GM18507 (cell line): ENCODE measurements around the gene IL6.

Source experiments
- DNase-seq: peaks from one replicate; pipeline ENCODE4 v3.0.0; 2011; ENCODE audit warnings: low read depth; ENCODE audit not compliant: insufficient read length; ENCODE audit errors: extremely low spot score
- FAIRE-seq: peaks from 2 replicates; lab custom pipeline; 2011; peaks lifted over from hg19 to GRCh38; lab: Jason Lieb, UNC

The IL6 gene

GRCh38 chr7:22723637-22724036 lies 3.4 kb upstream of the IL6 start:
- no peak for FAIRE-seq
- DNase-seq, result no peak

- DNase-seq (no peak), FAIRE-seq (no peak)
These were observed 2.1 kb upstream of the IL6 start for GRCh38 chr7:22724861-22725260.

- FAIRE-seq (peak; percentile 79), DNase-seq (no peak)
These were observed 1.4 kb upstream of the IL6 start for GRCh38 chr7:22725585-22725984.

- FAIRE-seq, result peak; percentile 60
These were observed 574 bp upstream of the IL6 start for GRCh38 chr7:22726345-22726906.

GRCh38 chr7:22727714-22728035 lies 675 bp downstream of the IL6 start:
- FAIRE-seq, result no peak
- no peak for DNase-seq

More at GRCh38 chr7:22726345-22726906, 574 bp upstream of the IL6 start:
- peak; percentile 45 for DNase-seq

DNA sequence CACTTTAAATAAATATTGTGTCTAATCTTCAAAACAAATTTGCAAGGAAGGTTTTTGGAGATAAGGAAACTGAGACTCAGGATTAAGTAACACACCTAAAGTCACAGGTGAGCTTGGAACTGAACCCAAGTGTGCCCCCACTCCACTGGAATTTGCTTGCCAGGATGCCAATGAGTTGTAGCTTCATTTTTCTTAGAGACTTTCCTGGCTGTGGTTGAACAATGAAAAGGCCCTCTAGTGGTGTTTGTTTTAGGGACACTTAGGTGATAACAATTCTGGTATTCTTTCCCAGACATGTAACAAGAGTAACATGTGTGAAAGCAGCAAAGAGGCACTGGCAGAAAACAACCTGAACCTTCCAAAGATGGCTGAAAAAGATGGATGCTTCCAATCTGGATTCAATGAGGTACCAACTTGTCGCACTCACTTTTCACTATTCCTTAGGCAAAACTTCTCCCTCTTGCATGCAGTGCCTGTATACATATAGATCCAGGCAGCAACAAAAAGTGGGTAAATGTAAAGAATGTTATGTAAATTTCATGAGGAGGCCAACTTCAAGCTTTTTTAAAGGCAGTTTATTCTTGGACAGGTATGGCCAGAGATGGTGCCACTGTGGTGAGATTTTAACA lies 1.5 kb downstream of the IL6 start:
- DNase-seq (no peak), FAIRE-seq (peak; percentile 74)

GRCh38 chr7:22729180-22729825 lies 2.3 kb downstream of the IL6 start:
- FAIRE-seq, result no peak
- no peak for DNase-seq

GRCh38 chr7:22730066-22730710 lies 3.2 kb downstream of the IL6 start:
- DNase-seq (no peak), FAIRE-seq (no peak)

DNA sequence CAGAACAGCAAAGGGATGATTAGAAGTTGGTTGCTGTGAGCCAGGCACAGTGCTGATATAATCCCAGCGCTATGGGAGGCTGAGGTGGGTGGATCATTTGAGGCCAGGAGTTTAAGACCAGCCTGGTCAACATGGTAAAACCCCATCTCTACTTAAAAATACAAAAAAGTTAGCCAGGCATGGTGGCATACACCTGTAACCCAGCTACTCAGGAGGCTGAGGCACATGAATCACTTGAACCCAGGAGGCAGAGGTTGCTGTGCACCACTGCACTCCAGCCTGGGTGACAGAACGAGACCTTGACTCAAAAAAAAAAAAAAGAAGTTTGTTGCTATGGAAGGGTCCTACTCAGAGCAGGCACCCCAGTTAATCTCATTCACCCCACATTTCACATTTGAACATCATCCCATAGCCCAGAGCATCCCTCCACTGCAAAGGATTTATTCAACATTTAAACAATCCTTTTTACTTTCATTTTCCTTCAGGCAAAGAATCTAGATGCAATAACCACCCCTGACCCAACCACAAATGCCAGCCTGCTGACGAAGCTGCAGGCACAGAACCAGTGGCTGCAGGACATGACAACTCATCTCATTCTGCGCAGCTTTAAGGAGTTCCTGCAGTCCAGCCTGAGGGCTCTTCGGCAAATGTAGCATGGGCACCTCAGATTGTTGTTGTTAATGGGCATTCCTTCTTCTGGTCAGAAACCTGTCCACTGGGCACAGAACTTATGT lies 4.1 kb downstream of the IL6 start:
- no peak for DNase-seq
- FAIRE-seq, result no peak

- FAIRE-seq, result no peak
- DNase-seq, result no peak
These were observed 4.8 kb downstream of the IL6 start for GRCh38 chr7:22731766-22732165.

DNA sequence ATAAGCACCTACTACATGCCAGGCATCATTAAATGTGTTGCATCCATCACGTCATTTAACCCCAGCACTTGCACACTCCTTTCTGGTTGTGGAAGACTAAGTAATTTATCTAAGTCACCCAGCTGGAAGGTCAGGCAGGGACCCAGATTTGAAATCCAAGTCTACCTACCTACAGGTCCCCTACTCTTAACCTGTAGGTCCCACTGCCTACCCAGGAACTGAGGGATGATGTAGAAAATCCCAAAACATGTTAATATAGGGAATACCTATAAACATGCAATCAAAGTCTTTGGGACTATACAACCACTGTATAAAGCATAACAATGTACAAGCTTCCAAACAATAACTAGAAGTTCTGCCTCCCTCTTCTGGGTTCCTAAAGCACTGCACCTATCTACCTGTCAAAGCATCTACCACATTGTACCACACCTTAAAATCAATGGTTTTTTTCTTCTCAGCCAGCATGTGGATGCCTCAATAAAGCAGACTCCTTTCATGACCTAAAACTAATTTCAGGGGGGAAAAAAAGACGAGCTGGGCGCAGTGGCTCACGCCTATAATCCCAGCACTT lies 5.6 kb downstream of the IL6 start:
- FAIRE-seq, result no peak

DNA sequence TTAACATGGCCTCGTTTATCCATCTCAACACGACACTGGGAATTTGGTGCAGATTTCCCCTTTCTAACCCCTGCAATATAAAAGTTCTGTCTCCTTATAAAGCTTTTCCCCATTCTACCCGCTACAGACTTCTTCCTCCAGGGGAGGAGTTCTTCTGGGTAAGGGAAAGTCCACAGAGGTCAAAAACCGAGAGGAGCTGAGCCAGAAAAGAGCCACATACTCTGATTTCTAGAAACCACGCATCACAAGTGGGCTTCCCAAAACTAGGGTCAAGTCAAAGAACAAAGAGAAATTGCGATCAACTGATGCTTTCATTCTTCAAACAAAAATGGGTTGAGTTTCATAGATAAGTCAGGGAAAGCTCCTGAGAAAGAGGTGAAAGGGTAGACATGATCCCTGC lies 6.8 kb downstream of the IL6 start:
- DNase-seq (no peak), FAIRE-seq (peak; percentile 31)

More for the DNA sequence above, 5.6 kb downstream of the IL6 start:
- no peak for DNase-seq

- no peak for FAIRE-seq
- DNase-seq, result no peak
These were observed 16.0 kb downstream of the IL6 start for GRCh38 chr7:22743014-22743413.

GRCh38 chr7:22751341-22751740 lies 24.3 kb downstream of the IL6 start:
- FAIRE-seq (no peak), DNase-seq (no peak)

- FAIRE-seq, result no peak
- no peak for DNase-seq
These were observed 30.5 kb downstream of the IL6 start for GRCh38 chr7:22757338-22757994.

DNA sequence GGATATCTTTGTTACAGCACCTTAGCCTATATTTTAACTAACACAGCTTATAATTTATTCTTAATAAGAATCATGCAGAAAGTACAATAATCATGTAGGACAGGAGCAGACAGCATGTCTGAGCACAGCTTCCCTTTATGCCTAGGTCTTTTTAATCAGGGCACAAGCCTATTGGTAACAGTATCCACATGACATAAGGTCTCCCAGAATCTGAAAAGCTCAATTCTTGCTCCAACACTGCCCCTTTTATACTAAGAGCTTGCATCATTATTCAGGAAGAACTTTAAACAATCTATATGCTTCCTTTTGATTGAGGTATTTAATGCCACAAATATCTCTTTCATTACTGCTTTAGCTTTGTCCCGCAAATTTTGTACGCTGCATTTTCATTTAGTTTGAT lies 31.6 kb downstream of the IL6 start:
- FAIRE-seq (no peak), DNase-seq (no peak)

- FAIRE-seq (no peak), DNase-seq (no peak)
These were observed 32.7 kb downstream of the IL6 start for GRCh38 chr7:22759721-22760120.

DNA sequence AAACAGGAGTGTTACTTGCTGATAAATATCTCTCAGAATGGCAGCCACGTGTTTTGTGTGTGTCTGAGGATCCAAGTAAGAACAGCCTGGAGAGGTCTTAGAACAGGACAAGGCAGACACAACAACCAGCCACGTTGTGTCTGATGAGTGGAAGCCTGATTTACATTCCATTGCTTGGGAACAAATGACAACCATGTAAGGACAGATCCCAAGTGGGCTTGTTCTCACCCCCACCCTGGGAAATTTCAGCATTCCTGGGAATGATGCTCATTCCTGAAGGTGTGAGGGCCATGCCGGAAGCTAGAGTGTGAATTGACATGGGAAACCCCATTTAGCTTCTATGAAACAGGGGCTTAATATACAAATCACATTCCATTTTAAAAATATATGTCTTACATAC lies 35.9 kb downstream of the IL6 start:
- DNase-seq (no peak), FAIRE-seq (no peak)

GRCh38 chr7:22765609-22766008 lies 38.6 kb downstream of the IL6 start:
- DNase-seq (peak; percentile 7), FAIRE-seq (peak; percentile 70)
